Inflammatory macrophage treated with lipopolysaccharide for 1 hour (primary cell): ENCODE results near the gene APOBEC3C.
"Not testable (repeated sequence)": the region's sequence is repeated elsewhere in the genome, so short reads cannot be mapped to it uniquely, and the experiment has no call there.

Experiments
- DNase-seq, 2 donors: peaks; one replicate each; pipeline ENCODE4 v3.0.0-alpha.2; 2020 to 2022

Gene APOBEC3C

GRCh38 chr22:39024519-39025308 lies 10.7 kb downstream of the APOBEC3C start:
- DNase-seq: no peak

GRCh38 chr22:39026509-39027150 lies 12.6 kb downstream of the APOBEC3C start:
- DNase-seq: no peak

DNA sequence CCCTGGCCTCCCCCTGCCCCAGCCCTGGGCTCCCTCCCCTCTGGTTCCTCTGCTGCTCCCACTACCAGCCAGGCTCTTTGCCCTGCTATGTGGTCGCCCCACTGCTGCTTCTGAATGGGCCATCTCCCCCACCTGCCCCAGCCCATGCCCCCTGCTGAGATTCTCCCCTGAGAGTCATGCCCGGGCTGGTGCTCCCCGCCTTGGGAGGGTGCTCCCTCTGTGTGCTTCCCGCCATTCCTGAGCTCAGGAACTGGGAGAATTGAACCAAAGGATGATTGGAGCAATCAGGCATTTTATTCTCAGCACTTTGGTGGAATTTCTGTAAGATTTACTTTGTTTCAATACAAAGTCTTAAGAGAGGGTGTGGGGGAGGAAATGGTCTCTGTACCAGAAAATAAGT lies 13.7 kb downstream of the APOBEC3C start:
- DNase-seq: no peak

GRCh38 chr22:39028281-39028680 lies 14.2 kb downstream of the APOBEC3C start:
- DNase-seq: no peak

DNA sequence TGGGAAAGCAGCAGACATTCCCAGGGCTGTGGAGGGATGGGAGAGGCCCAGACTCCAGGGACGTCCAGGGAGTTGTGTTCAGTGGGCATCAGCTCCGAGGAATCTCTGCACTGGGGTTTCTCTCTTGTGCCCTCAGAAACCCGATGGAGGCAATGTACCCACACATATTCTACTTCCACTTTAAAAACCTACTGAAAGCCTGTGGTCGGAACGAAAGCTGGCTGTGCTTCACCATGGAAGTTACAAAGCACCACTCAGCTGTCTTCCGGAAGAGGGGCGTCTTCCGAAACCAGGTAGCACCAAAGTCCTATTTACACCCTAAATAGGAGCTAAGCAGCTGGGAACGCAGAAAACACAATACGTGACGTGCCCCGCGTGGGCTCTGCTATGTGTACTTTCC lies 15.2 kb downstream of the APOBEC3C start:
- peak in 1 of 2 donors; percentile 9 for DNase-seq

DNA sequence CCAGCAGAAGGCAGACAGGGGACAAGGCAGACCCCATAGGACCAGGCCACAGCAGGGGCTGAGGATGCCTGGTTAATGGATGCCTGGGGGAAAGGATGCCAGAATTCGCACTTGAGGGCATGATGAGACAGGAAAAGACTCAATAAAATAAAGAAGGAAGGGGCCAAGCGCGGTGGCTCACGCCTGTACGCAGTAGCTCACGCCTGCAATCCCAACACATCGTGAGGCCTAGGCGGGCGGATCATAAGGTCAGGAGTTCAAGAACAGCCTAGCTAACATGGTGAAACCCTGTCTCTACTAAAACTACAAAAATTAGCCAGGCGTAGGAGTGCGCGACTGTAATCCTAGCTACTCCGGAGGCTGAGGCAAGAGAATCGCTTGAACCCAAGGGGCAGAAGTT lies 16.6 kb downstream of the APOBEC3C start:
- DNase-seq: no peak

GRCh38 chr22:39031434-39032295 lies 17.6 kb downstream of the APOBEC3C start:
- not testable (repeated sequence) for DNase-seq

- not testable (repeated sequence) for DNase-seq
These were observed 23.0 kb downstream of the APOBEC3C start for GRCh38 chr22:39037071-39037470.

- no peak for DNase-seq
These were observed 25.5 kb downstream of the APOBEC3C start for GRCh38 chr22:39039306-39040126.

GRCh38 chr22:39040155-39040537 lies 26.1 kb downstream of the APOBEC3C start:
- not testable (repeated sequence) for DNase-seq

DNA sequence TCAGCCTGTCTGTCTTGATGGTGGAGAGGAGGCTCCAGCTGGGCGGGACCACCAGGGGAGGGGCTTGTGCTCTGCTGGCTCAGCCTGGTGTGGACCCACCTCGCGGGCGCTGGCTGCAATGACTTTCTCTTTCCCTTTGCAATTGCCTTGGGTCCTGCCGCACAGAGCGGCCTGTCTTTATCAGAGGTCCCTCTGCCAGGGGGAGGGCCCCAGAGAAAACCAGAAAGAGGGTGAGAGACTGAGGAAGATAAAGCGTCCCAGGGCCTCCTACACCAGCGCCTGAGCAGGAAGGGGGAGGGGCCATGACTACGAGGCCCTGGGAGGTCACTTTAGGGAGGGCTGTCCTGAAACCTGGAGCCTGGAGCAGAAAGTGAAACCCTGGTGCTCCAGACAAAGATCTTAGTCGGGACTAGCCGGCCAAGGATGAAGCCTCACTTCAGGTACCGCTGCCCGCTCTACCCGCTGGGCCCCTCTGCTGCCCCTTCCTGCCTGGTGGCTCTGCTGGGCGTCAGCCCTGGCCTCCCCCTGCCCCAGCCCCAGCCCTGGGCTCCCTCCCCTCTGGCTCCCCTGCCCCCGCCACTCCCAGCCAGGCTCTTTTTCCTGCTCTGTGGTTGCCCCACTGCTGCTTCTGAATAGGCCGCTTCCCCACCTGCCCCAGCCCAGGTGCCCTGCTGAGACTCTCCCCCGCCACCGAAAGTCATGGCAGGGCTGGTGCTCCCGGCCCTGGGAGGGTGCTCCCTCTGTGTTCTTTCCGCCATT lies 26.7 kb downstream of the APOBEC3C start, which contains the start of gene APOBEC3F:
APOBEC3F (plus strand) TSS at position 327 of the 759 bp plus-strand sequence; CDS start at position 424, 97 bp downstream.
- DNase-seq: peak; percentile 17 to 38

DNA sequence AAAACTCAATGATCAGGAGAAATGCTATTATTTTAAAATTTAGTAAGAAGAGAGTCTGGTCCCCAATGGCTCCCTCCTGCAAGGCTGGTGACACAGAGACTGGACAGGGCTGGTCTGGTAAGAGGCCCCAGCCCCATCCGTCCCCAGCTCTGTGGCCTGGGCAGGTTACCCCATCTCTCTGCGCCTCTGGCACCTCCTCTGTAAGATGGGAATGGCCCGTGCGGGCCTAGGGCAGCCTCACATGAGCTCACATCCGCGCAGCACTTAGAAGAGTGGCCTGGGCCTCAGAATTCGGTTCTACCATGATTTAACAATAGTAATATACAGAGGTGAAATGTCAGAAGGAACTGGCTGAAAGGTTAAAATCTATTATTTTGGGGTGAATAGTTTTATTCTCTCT lies 27.9 kb downstream of the APOBEC3C start:
- DNase-seq: no peak

GRCh38 chr22:39043063-39043462 lies 29.0 kb downstream of the APOBEC3C start:
- DNase-seq: not testable (repeated sequence)

DNA sequence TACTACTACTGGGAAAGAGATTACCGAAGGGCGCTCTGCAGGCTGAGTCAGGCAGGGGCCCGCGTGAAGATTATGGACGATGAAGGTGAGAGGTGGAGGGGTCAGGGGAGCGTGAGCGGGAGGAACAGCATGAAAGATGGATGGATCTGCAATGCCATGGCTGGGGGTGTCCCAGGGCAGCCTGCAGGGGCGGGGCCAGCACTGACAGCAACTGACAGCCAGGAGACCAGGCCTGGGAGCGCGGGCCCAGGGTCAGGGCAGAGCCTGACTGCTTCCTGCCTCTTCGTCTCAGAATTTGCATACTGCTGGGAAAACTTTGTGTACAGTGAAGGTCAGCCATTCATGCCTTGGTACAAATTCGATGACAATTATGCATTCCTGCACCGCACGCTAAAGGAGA lies 31.1 kb downstream of the APOBEC3C start:
- DNase-seq: not testable (repeated sequence)

GRCh38 chr22:39049486-39049885 lies 35.4 kb downstream of the APOBEC3C start:
- not testable (repeated sequence) for DNase-seq

DNA sequence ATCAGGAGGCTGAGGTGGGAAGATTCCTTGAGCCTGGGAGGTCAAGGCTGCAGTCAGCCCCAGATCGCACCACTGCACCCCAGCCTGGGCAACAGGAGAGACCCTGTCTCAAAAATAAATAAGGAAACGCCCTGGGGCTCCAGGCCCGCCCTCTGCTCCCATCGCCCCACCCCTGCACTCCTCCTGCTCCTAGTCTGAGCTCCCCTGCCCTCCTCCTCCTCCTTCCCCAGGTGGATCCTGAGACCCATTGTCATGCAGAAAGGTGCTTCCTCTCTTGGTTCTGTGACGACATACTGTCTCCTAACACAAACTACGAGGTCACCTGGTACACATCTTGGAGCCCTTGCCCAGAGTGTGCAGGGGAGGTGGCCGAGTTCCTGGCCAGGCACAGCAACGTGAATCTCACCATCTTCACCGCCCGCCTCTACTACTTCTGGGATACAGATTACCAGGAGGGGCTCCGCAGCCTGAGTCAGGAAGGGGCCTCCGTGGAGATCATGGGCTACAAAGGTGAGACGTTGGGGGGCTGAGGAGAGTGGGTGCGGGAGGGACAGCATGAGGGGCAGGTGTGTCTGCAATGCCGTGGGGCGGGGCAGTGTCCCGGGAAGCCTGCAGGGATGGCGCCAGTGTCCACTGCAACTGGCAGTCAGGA lies 37.9 kb downstream of the APOBEC3C start:
- not testable (repeated sequence) for DNase-seq

- DNase-seq: no peak
These were observed 41.6 kb downstream of the APOBEC3C start for GRCh38 chr22:39055658-39056057.

DNA sequence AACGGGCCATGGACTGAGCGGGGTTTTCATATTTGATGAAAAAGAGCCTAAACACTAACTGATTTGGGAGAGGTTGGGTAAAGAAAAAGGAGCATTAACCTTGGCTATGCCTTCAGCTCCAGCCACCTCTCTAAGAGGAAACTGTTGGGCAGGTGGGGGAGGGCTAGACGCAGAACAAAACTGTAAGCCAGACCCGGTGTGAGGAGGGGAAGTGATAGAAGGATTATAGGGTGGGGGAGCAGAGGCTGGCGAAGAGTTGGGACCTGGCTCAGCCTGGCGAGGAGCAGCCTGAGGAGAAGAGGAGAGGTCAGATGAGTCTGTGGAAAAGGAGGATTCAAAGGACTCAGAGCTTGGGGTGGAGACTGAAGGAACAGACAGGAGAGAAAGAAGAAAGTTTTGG lies 47.2 kb downstream of the APOBEC3C start:
- DNase-seq: not testable (repeated sequence)

- not testable (repeated sequence) for DNase-seq
These were observed 47.9 kb downstream of the APOBEC3C start for GRCh38 chr22:39061951-39062350.

DNA sequence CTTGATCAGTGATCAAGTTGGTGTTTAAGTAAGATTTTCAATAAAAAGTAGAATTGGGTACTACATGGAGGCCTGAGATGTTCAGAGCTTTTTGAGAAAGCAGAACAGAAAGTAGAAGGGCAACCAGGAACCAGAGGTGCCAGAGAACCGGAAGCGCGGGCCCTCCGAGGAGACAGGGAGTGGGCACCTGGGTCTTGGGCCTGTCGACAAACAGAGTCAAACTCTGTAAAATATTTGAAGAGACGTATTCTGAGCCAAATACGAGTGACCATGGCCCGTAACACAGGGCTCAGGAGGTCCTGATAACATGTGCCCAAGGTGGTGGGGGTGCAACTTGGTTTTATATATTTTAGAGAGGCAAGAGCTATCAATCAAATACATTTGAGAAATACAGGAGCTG lies 49.8 kb downstream of the APOBEC3C start:
- not testable (repeated sequence) for DNase-seq
